M059J (cell line): ENCODE results near the gene PITRM1. TPM values are rescaled to one million over a fixed set of nuclear protein-coding genes. Genes with fewer than 3 reads are reported as not detected.
"Not testable (repeated sequence)": the region's sequence is repeated elsewhere in the genome, so short reads cannot be mapped to it uniquely, and the experiment has no call there.

Experiments
- DNase-seq: peaks from one replicate; pipeline ENCODE4 v3.0.0-alpha.2; 2012; ENCODE audit warnings: low read depth
- total RNA-seq: library from RNA; depleted of rRNA; stranded (reverse); fragments of >200 nt; shearing (Covaris generic); gene quantifications from 2 replicates; pipeline ENCODE4 v1.2.3, GENCODE V29; 2014

PITRM1 gene
- total RNA-seq, 1 experiment from 2014 or later, result 57.4 TPM

- no peak for DNase-seq
Measured at GRCh38 chr10:3122486-3123205, 49.9 kb downstream of the PITRM1 start.

GRCh38 chr10:3122034-3122433 lies 50.5 kb downstream of the PITRM1 start:
- no peak for DNase-seq

GRCh38 chr10:3119796-3120459 lies 52.7 kb downstream of the PITRM1 start:
- DNase-seq, result no peak

GRCh38 chr10:3118641-3119091 lies 53.9 kb downstream of the PITRM1 start:
- no peak for DNase-seq

GRCh38 chr10:3117486-3117885 lies 55.1 kb downstream of the PITRM1 start:
- DNase-seq, result no peak

GRCh38 chr10:3116508-3117100 lies 56.0 kb downstream of the PITRM1 start:
- no peak for DNase-seq

GRCh38 chr10:3115685-3116084 lies 56.9 kb downstream of the PITRM1 start:
- no peak for DNase-seq

GRCh38 chr10:3113343-3113720 lies 59.2 kb downstream of the PITRM1 start:
- no peak for DNase-seq

- DNase-seq, result no peak
Measured at GRCh38 chr10:3111621-3112163, 60.9 kb downstream of the PITRM1 start.

- DNase-seq, result no peak
Measured at GRCh38 chr10:3110782-3111620, 61.6 kb downstream of the PITRM1 start.

GRCh38 chr10:3109633-3110032 lies 62.9 kb downstream of the PITRM1 start:
- DNase-seq, result no peak

GRCh38 chr10:3109196-3109595 lies 63.4 kb downstream of the PITRM1 start:
- no peak for DNase-seq

- no peak for DNase-seq
Measured at GRCh38 chr10:3108575-3109105, 63.9 kb downstream of the PITRM1 start.

- no peak for DNase-seq
Measured at GRCh38 chr10:3108033-3108432, 64.5 kb downstream of the PITRM1 start.

- DNase-seq, result peak; percentile 90
Measured at GRCh38 chr10:3107426-3107961, 65.1 kb downstream of the PITRM1 start.

GRCh38 chr10:3106928-3107425 lies 65.6 kb downstream of the PITRM1 start:
- DNase-seq, result peak; percentile 74

GRCh38 chr10:3106328-3106727 lies 66.3 kb downstream of the PITRM1 start:
- not testable (repeated sequence) for DNase-seq

- no peak for DNase-seq
Measured at GRCh38 chr10:3105905-3106304, 66.7 kb downstream of the PITRM1 start.

GRCh38 chr10:3105166-3105565 lies 67.4 kb downstream of the PITRM1 start:
- no peak for DNase-seq

GRCh38 chr10:3104251-3104918 lies 68.2 kb downstream of the PITRM1 start:
- DNase-seq, result no peak
